HTR-8/SVneo (cell line): ENCODE data around the gene PPP1R26.
"Not testable (repeated sequence)": the region's sequence is repeated elsewhere in the genome, so short reads cannot be mapped to it uniquely, and the experiment has no call there.

Experiments used
- DNase-seq: peaks from one replicate; pipeline ENCODE4 v3.0.0; 2011; ENCODE audit warnings: low spot score, mixed read lengths; ENCODE audit not compliant: insufficient read length
- FAIRE-seq: peaks from 2 replicates; lab custom pipeline; 2011; peaks lifted over from hg19 to GRCh38; lab: Jason Lieb, UNC

Gene PPP1R26

DNA sequence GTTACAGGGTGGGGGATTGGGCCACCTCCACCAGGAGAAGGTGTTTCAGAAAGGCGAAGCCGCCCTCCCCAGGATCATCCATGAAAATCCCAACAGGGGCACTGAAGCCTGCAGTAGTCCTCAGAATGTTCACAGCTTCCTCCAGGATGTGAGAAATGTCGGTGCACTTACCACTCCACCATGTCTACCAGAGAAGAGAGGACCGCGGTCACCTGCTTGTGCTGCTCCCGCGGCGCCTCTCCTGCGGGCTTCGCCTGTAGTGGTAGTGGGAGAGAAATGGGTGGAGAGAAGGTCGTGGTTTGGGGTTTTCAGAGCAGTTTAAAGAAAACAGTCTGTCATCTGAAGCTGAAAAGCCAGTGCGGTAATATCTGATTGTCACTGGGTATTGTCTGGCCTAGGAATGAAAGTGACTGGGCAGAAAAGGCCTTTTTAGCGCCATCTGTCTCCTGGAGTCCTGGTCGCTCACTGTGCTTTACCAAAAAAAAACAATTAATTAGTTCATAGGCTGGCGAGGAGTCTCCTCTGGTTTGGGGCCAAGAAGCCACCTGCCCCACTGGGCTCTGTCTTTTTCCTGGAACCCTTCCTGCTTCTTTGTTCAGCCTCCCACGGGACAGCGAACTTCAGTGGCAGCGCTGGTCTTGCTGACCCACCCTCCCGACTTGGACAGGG lies 23.0 kb upstream of the PPP1R26 start:
- DNase-seq (no peak), FAIRE-seq (no peak)

DNA sequence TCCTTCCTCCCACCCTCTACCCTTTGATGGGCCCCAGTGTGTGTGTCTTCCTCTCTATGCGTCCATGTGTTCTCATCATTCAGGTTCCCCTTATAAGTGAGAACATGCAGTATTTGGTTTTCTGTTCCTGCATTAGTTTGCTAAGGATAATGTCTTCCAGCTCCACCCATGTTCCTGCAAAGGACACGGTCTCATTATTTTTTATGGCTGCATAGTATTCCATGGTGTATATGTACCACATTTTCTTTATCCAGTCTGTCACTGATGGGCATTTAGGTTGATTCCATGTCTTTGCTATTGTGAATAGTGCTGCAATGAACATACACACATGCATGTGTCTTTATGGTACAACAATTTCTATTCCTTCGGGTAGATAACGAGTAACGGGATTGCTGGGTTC lies 21.1 kb upstream of the PPP1R26 start:
- not testable (repeated sequence) for DNase-seq, FAIRE-seq

DNA sequence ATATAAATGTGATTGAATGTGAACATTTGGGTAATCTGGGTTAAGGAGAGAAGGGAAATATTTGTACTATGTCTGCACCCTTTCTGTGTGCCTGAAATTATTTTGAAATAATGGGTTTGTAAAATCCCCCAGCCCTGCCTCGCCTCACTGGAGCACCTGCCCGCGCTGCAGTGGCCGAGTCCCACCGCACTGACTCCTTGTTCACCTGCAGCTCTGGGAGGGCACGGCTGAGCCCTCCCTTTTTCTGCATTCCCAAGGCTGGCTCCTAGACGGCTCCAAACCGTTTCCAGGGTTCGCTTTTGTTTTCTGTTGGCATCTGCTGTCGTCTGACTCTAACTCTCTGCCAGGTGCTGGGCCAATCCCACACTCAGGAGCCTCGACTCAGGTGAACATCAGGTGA lies 17.6 kb upstream of the PPP1R26 start:
- no peak for DNase-seq
- FAIRE-seq, result no peak

DNA sequence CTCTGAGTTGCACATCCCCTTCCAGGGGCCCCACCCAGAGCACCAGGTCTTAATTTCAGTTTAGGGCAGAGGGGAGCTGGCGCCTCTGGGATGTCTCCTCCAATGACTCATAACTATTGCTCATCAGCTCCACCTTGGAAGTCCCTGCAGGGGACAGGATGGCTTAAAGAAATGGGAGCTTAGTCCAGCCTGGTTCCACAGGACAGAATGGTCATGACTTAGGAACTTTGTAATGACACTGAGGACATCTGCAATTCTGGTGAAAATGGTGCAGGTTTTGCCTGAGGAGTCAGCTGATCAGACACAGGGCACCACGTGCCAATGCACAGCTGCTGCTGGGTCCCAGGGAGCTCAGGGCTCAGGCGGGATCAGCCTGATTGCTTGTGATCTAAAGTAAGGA lies 16.4 kb upstream of the PPP1R26 start:
- FAIRE-seq (no peak), DNase-seq (peak; percentile 56)

DNA sequence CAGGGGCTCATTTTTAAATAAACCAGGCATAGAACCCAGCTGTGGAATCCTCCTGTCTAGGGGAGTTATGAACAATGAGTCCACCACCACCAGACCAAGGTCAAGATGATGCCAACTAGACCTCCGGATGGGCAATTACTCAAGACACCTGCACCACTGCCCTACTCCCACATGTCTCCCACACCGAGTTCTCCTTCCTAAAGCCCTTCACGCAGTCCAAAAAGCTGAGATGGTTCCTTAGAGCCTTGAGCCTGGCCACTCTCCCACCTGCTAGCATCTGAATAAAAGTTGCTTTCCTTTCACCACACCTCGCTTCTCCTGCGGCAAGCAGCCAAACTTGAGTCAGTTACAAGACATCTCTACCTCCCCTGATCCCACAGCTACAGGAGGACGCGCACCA lies 15.4 kb upstream of the PPP1R26 start:
- DNase-seq (no peak), FAIRE-seq (no peak)

DNA sequence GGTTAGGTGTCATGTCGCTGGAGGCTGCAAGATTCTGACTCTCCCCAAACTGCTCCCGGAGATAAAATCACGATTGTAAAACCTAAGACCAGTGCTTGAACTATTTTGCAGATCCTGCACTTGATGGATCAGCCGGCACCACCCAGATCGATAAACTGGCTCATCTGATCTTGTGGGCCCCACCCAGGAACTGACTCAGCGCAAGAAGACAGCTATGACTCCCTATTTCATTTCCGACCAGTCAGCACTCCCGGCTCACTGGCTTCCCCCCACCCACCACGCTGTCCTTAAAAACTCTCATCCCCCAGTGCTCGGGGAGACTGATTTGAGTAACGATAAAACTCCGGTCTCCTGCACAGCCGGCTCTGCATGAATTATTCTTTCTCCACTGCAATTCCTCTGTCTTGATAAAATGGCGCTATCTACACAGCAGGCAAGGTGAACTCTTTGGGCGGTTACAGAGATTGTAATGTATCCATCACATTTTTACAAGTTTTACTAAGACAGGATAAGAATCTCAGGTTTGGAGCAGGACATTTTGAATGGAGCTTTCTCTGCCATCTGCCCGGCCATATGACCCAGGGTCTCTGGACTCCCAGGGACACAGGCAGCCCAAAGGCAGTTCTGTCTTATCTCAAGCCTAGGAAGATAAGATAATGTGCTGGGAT lies 10.6 kb upstream of the PPP1R26 start:
- no peak for DNase-seq
- no peak for FAIRE-seq

DNA sequence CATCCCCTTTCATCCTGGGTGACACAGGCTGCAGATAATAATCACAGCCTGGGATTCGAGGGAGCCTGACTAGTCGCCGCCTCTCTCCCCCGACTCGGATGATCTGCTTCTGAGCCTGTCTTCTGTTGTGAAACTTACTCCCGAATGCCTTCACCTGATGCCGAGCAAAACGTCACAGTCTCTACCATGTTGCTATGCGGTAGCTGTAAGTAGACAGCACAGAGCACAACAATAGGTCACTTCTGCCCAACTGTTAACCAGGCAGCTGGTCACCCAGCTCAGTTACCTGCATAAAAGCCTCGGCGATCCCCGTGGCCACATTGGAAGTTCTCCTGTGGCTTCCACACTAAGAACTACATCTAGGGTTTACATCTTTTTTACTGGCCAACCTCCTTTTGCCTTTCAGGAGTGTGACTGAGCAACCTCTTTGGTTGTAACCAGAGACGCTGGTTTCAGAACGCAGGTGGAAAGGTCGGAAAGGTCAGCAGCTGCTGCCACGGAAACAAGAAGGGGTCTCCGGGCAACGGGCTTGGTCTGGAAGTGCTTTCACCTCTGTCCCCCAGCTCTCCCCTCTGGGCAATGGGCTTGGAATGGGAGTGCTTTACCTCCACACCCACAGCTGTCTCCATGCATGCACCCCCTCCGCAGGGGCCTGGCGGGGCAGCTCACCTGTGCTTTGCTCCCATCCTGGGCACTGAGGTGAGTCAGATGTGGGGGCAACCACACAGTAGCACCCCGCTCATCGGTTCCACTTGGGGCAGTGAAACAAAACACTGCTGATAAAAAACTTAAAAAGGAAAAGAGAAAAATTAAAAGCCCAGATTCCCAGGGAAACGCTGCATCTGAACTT lies 7.6 kb upstream of the PPP1R26 start:
- DNase-seq (no peak), FAIRE-seq (no peak)

DNA sequence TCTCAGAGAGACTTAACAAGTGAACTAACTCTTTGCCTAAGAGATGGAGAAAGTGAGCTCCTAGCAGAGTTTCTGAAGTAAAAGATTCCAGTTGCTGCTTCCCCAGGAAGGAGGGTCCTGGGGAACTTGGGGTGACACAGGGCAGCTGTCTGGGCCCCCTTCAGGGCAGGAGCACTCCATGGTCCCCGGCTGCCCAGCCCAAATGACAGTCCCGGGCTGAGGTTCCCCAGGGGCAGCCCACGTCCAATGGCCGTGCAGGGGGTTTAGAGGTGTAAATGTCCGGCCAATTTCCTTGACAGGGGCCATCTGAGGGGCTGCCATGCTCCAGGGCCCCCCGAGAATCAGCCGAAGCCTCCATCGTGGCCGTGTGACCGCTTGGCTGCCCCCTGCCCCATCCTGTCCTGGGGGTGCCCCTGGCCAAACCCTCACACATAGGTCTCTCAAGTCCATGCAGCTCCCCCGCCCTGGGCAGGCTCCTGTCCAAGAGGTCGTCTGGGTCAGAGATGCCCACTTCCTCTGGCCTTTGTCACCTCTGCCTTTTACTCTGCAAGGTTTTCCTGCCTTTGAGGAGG lies 5.5 kb upstream of the PPP1R26 start:
- DNase-seq, result no peak
- FAIRE-seq, result no peak

DNA sequence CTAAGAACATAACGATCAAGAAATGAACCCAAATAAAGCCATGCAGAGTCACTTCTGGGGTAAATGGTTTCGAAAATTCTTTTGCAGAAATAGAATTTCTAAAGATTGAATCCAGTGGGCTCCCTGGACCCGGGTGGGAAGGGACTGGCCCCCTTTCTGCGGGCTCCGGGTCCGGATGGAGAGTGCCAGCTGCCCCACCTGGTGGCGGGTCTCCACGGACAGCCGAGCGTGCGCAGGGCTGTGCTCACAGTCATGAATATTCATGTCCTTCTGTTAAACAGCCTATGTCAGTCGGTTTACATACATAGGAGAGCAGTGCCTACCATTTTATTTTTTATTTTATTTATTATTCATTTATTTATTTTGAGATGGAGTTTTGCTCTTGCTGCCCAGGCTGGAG lies 4.7 kb upstream of the PPP1R26 start:
- DNase-seq, result no peak
- no peak for FAIRE-seq

DNA sequence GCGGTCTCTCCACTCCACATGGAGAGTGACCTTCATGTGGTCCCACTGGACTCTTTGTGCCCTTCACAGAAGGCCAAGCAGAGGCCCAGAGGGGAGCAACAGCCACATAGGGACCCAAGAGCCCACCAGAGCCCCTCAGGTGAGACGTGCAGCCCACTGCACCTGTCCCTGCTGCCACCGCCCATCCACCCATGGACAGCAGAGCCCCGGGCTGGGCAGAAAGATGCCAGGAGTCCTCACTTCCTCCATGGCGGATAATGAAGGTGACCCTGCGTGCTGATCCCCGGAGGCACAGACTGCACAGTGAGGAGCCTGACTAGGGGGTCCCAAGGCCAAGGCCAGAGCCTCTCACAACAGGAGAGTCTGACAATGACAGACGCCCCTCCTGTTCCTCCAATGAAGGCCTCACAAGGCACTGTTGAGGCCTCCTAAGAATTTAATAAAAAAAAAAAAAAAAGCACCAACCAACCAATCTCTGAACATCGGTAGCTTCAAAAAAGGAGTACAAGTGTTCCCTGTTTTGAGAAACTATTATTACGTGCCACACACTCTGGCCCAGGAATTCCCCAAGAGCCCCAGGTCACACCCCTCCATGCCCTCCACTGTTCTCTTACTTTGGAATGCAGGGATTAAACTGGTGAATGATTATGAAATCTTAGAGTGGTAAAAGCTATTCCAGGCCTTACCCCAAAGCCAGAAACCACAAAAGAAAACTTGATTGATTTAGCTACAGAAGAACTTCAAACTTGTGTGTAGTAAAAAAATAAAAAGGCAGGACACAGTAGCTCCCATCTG lies 2.8 kb upstream of the PPP1R26 start:
- FAIRE-seq (no peak), DNase-seq (peak; percentile 38)

DNA sequence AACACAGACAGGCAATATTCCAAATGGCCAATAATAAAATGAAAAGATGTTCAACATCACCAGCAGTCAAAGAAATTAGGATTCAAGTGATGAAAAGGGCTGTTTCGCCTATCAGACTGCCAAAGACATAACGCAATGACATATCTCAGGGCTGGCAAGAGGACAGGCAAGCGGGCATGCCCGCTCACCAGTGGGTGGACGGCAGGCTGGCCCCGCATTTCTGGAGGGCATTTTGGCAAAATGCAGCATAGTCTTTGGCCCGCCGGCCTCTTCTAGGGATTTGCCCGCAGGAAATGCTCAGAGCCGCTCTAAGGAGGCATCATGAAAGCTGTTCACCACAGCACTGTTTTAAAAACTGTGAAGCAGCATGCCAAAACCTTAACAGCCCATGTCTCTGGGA lies 1.4 kb upstream of the PPP1R26 start:
- no peak for DNase-seq
- no peak for FAIRE-seq

DNA sequence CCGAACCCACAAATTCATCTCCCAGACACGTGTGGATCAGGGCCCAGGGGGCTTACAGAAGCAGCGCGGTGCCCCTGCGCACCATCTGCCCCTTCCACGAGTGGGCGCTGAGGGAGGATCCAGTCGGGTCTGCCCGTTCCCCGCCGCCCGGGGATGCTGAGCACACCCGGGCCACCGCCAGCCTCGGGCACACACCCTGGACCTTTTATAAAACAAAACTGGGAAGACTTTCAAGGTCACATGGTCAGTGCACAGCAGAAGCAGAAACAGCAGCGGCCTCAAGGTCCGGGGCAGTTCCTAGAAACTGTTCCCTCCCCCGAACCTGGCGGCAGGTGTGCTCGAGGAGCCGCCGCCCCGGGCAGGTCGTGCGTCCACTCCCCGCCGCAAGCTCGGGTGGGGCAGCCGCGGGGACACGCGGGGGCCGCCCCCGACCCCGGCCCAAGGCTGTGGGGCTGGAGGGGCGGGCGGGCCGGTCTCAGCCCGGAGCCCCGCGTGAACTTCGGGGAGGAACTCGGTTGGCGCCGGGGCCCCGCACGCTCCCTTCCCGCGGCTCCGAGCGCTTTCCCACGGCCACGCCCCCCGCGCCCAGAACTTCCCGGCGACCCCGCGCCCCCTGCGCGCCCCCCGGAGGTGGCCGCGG lies 633 bp upstream of the PPP1R26 start:
- DNase-seq (peak; percentile 22), FAIRE-seq (no peak)

DNA sequence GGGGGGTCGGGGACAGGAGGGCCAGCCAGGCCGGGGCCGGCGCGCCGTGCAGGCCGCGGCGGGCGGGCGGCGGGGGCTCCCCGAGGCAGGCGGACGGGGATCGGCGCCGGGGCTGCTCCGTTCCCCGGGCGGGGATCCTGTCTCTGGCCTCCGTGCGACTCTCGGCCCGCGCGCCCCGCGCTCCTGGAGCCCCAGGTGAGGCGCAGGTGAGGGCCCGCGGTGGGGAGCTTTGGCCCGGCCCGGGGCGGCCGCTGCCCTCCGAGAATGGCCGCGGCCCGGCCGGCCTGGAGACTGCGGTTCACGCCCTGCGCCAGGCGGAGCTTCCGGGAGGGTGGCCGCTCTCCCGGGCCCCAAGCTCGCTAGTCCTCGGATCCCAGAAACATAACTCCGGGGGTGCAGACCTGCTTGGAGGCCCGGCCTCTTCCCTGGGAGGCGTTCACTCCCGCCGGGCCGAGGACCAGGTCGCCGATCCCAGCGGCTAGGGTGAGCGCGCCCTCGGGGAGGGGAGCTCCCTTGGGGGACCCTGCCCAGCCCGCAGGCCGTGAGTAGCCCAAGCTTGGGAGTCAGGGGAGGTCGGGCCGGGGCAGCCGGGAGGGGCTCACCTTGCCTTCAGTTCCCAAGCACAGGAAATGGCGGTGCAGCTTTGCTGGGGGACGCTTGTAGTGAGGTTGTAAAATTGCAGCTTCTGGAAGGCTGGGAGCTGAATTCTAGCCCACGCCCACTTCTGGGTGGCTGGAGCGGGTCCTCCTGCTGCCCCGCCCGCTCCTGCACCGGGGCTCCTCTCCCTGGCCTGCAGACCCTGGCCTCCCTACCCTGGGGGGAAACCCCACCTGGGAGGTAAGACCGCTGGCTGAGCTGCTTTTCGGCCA lies 723 bp downstream of the PPP1R26 start:
- DNase-seq, result peak; percentile 32
- FAIRE-seq, result no peak

DNA sequence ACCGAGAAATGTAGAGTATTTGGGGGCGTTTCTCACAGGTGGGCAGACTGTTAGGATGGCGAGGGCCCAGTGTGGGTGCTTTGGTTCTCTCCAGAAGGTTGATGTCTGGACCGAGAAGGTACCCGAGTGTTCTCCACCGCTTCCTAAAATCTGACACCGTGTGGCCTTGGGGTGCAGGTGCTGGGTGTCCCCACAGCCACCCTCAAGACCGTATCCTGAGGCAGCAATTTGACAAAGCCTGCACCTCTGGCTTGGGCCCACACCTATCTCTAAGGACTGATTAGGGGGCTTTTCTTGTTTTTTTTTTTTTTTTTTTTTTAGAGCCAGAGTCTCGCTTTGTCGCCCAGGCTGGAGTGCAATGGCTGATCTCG lies 1.3 kb downstream of the PPP1R26 start:
- DNase-seq, result no peak
- no peak for FAIRE-seq

DNA sequence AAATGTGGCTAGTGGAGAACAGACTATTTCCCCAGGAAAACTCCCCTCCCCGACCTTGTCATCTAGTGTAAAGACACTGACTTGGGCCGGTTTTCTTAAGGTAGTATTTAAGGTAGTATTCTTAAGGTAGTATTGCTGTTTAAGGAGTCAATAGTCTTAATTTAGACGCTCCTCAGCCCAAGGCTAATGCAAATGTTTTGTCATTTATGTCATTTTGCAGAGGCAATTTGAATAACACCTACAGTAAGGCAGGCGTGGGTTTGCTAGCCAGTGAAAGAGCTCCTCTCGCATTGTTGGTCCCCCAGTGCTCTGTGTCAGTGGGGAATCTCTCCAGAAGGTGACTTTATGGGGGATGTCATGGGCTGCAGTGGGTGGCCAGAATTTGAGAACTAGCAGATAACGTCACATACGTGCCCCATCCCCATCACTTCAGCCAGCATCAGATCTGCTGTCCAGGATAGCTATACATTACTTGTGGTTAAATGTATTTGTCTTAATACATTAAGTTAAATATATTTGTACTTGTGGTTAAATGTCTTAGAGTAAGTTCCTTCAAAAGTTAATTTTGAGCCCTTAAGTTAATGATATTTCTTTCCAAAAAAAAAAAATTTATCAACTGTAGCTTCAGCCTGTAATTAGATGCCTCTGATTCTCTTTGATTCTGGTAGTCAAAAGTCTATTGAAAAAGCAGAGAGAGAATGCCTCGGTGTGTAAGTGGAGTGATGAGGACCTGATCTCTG lies 2.6 kb downstream of the PPP1R26 start:
- DNase-seq (no peak), FAIRE-seq (no peak)

DNA sequence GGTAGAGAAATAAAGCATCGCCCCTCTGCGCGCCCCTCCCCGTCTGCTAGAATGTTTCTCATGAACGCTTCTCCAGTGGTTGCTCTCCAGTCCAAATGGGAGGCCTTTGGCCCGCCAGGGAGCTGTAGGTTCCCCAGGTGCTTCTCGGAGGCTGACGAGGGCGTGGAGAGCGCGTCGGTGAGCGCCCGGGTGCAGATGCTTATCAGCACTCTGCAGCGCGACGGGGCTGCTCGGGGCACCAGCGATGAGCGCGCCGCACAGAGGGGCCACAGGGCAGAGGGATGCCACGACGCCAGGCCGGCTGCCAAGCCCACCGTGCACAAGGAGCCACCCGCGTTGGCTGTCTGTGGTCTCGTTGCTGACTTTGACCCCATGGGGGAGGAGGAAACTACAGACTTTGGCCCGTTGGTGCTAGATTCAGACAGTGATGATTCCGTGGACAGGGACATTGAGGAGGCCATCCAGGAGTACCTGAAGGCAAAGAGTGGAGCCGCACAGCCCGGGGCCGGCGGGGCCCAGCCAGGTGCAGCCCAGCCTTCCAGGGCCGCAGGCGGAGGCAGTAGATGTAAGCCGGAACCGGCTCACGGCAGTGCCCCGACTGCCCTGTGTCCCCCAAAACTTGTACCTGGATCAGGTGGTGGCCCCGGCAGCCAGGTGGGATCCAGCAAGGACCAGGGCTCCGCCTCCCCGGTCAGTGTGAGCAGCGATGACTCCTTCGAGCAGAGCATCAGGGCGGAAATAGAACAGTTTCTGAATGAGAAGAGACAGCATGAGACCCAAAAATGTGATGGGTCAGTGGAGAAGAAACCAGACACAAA lies 5.1 kb downstream of the PPP1R26 start:
- FAIRE-seq, result no peak
- DNase-seq, result no peak

DNA sequence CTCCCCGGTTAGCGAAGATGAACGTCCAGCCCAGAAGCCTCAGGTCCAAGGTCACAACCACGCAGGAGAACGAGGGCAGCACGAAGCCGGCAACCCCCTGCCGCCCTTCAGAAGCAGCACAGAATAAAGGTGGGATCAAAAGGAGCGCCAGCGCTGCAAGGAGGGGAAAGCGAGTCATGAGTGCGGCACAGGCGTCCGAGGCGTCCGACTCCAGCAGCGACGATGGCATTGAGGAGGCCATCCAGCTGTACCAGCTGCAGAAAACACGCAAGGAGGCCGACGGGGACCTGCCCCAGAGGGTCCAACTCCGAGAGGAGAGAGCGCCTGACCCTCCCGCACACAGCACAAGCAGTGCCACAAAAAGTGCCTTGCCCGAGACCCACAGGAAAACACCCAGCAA lies 5.8 kb downstream of the PPP1R26 start:
- FAIRE-seq, result no peak
- DNase-seq, result no peak
